ENCODE data around the gene SPINDOC.

The SPINDOC gene

GRCh38 chr11:63871962-63872799 is 58.9 kb downstream of the SPINDOC start:
- no peak overlapping the region for H3K4me3 ChIP-seq (ENCODE audit: low read depth, low read length)
- TF ChIP-seq CTCF (IDR thresholded peaks at IDR 0.05; ENCODE audit: low read depth, low read length, missing control alignments): peak; percentile 53
- DNase-seq (ENCODE audit: low read depth): peak; percentile 66

GRCh38 chr11:63872800-63873197 is 59.5 kb downstream of the SPINDOC start:
- H3K4me3 ChIP-seq (ENCODE audit: low read depth, low read length): no peak overlapping the region
- no peak for TF ChIP-seq CTCF (IDR thresholded peaks at IDR 0.05; ENCODE audit: low read depth, low read length, missing control alignments)
- DNase-seq (ENCODE audit: low read depth): no peak

GRCh38 chr11:63873311-63873710 is 60.1 kb downstream of the SPINDOC start:
- no peak for DNase-seq (ENCODE audit: low read depth)
- H3K4me3 ChIP-seq (ENCODE audit: low read depth, low read length): no peak overlapping the region
- no peak for TF ChIP-seq CTCF (IDR thresholded peaks at IDR 0.05; ENCODE audit: low read depth, low read length, missing control alignments)

DNA sequence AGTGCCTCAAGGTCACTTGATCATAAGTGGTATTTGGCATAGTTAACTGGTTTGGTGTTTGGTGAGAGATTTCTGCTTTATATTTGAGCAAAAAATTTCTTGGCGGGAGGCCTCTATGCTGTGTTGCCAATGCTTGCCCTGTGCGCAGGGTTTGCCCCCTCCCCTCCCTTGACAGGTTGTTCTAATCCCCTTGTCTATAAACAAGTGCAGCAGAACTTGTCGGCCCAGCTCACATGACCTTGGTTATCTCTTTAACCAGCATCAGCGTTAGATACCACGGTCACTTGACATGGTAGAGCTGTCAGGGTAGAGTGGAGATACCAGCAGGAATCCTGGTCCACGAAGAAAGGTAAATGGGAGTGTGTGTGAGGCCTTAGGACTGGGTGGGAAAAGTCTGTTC is 61.3 kb downstream of the SPINDOC start:
- no peak for TF ChIP-seq CTCF (IDR thresholded peaks at IDR 0.05; ENCODE audit: low read depth, low read length, missing control alignments)
- DNase-seq (ENCODE audit: low read depth): no peak
- no peak overlapping the region for H3K4me3 ChIP-seq (ENCODE audit: low read depth, low read length)

DNA sequence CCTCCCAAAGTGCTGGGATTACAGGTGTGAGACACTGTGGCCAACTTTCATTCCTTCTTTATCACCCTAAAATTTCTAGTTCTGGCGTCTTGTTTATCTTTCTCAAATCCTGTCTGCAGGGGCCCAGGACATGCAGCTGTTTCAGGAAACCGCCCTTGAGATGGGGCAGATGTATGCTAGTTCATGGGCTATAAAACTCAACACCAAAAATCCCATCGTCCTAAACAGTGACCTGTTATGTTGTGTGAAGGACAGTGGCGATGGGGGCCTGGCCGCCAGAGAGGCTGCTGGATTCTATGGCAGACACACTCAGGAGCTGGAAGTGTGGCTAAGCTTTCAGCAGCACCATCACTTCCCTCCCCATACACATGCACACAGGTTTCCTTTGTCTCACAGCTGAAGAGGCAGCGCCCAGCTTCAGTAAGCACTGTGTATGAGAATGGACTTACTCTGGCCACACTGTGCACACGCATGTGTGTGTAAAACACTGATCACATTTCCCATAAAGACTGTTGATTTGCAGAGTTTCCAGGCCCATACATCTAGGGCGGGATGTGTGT is 62.3 kb downstream of the SPINDOC start:
- H3K4me3 ChIP-seq (ENCODE audit: low read depth, low read length): no peak overlapping the region
- no peak for DNase-seq (ENCODE audit: low read depth)
- no peak for TF ChIP-seq CTCF (IDR thresholded peaks at IDR 0.05; ENCODE audit: low read depth, low read length, missing control alignments)

- DNase-seq (ENCODE audit: low read depth): no peak
- TF ChIP-seq CTCF (IDR thresholded peaks at IDR 0.05; ENCODE audit: low read depth, low read length, missing control alignments): no peak
Observed at GRCh38 chr11:63876616-63877015, 63.4 kb downstream of the SPINDOC start.

More at GRCh38 chr11:63876616-63877015, 63.4 kb downstream of the SPINDOC start:
- H3K4me3 ChIP-seq (ENCODE audit: low read depth, low read length): no peak overlapping the region

Measured in GM12864 (cell line).